ENCODE measurements around the gene ZSCAN30. TPM values are rescaled to one million over a fixed set of nuclear protein-coding genes. Genes with fewer than 3 reads are reported as not detected.

Gene ZSCAN30
- total and polyA plus RNA-seq, 4 donors, result 6.3 to 31.8 (median 21.1) TPM

DNA sequence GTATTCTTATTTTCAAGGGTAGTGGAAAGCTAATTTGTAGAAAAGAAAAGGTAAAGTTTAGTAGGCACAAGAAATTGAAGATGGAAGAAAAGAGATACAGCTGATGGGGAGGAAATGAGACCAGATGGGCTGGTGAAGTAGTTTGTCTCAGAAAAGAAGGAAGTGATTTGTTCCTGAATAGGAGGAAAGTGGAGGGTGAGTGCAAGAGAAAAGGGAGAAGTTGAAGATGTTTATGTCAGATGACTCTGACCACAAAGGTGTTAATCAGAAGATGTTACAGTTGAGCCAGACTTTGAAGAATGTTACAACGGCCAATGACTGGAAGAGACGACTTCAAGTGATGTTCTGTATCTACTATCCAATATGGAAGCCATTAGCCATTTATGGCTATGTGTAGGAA, 21.2 kb downstream of the ZSCAN30 start:
- Histone ChIP-seq H3K4me1 (ENCODE audit: control insufficient read depth in 1 of 2, insufficient read depth in 2 of 2, low read length in 2 of 2) (no peaks in the 10 kb centered on the region), H3K9me3 (ENCODE audit: control insufficient read depth, low read length) (no peaks in the 10 kb centered on the region), H3K27ac (ENCODE audit: low read depth in 1 of 2, low read length in 2 of 2) (no peak overlapping the region), H3K27me3 (ENCODE audit: control insufficient read depth in 1 of 2, insufficient read depth in 2 of 2, low read length in 1 of 2) (no peaks in the 10 kb centered on the region), H3K36me3 (ENCODE audit: control insufficient read depth in 1 of 2, insufficient read depth in 2 of 2, low read length in 1 of 2) (no peaks in the 10 kb centered on the region), H3K4me3 (ENCODE audit: low read length in 2 of 2) (no peak overlapping the region)
- ATAC-seq (ENCODE audit: low FRiP score), result no peak
- no peak for DNase-seq
- 71 to 96% methylated on average over 2 of the region's 2 CpGs for WGBS, 2 donors
- intact Hi-C loops (cut with DNase I), result no loop called here

DNA sequence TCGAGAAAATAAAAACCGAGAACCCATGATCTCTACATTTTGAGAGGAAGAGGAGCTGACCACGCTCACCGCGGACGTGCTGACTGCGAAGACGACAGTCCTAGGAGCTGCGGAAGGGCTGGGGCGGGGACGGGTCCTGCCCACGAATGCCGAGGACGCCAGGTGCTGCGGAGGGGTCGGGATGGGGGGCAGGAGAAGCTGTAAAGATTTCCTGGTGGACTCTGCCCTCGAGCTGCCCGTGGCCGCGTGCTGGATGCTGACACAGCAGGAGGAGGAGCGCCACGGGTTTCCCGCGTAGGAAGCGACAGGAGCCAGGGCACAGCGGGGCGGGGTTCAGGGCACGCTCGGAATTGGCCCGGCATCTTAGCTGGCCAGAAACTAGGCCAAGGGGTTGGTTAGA, 22.2 kb downstream of the ZSCAN30 start:
- H3K9me3 ChIP-seq (ENCODE audit: control insufficient read depth, low read length), result no peaks in the 10 kb centered on the region
- intact Hi-C loops (cut with DNase I), result loop anchor here in 1 of 2 donors (2.0 kb wide), 1 partner anchor 21 kb away; no protein-coding TSS in a partner anchor
- peak; percentile 28 for ATAC-seq (ENCODE audit: low FRiP score)
- H3K4me3 ChIP-seq (ENCODE audit: low read length in 2 of 2), result peak overlapping the region in 1 of 2 donors; percentile 52
- H3K27me3 ChIP-seq (ENCODE audit: control insufficient read depth in 1 of 2, insufficient read depth in 2 of 2, low read length in 1 of 2), result no peaks in the 10 kb centered on the region
- H3K4me1 ChIP-seq (ENCODE audit: control insufficient read depth in 1 of 2, insufficient read depth in 2 of 2, low read length in 2 of 2), result no peaks in the 10 kb centered on the region
- H3K27ac ChIP-seq (ENCODE audit: low read depth in 1 of 2, low read length in 2 of 2), result no peak overlapping the region
- peak; percentile 53 to 75 for DNase-seq
- 40 to 43% methylated on average over 27 to 30 of the region's 30 CpGs for WGBS, 2 donors
- H3K36me3 ChIP-seq (ENCODE audit: control insufficient read depth in 1 of 2, insufficient read depth in 2 of 2, low read length in 1 of 2), result peaks cover 0 to 2% of the 10 kb centered on the region in 2 donors

DNA sequence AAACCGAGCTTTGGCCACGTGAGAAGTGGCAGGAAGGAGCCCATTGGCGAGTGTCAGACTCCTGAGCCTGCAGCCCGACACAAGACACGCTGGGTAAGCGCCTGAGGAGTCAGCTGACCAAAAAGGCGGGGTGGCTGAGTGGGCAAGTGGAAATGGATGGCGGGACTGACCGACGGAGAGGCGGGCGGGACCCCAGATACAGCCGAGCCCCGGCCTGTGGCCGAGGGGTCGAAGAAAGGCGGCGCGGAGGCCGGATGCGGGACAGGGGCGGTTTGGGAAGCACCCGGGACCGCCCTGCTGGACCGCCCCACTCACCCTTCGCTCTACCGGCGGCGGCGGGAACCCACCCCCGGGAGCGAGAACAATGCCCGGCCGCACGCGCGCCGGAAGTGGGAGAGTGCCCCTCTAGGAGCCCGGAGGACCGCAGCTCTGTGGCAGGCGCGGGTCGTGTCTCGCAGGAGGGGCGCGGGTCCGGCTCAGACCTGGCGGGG, 22.8 kb downstream of the ZSCAN30 start:
- H3K4me1 ChIP-seq (ENCODE audit: control insufficient read depth in 1 of 2, insufficient read depth in 2 of 2, low read length in 2 of 2), result no peaks in the 10 kb centered on the region
- ATAC-seq (ENCODE audit: low FRiP score), result peak; percentile 97
- peak overlapping the region in 1 of 2 donors; percentile 32 for H3K27ac ChIP-seq (ENCODE audit: low read depth in 1 of 2, low read length in 2 of 2)
- peaks cover 0 to 2% of the 10 kb centered on the region in 2 donors for H3K36me3 ChIP-seq (ENCODE audit: control insufficient read depth in 1 of 2, insufficient read depth in 2 of 2, low read length in 1 of 2)
- intact Hi-C loops (cut with DNase I), result loop anchor here in 1 of 2 donors (2.0 kb wide), 1 partner anchor 22 kb away; no protein-coding TSS in a partner anchor
- H3K9me3 ChIP-seq (ENCODE audit: control insufficient read depth, low read length), result no peaks in the 10 kb centered on the region
- peak; percentile 84 to 94 for DNase-seq
- WGBS, 2 donors, result 0 to 2% methylated on average over 44 to 48 of the region's 48 CpGs
- peak overlapping the region; percentile 15 to 52 for H3K4me3 ChIP-seq (ENCODE audit: low read length in 2 of 2)
- no peaks in the 10 kb centered on the region for H3K27me3 ChIP-seq (ENCODE audit: control insufficient read depth in 1 of 2, insufficient read depth in 2 of 2, low read length in 1 of 2)

DNA sequence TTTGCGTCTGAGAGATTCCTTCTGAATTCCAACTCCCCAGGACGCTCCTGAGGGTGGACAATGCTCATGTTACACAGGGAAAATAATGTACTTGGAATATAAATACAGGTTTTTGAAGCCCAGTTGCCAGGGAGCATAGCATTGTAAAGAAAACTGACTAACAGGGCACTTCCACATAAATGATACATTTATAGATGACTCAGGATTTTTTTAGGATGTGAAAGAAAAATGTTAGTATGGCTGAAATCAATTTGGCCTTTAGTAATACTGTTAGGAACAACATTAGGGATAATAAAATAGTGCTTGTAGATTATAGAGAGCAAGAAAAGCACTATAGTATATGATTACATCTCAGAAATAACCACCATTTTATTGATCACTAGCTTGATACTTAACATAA, 25.6 kb downstream of the ZSCAN30 start:
- Histone ChIP-seq H3K9me3 (ENCODE audit: control insufficient read depth, low read length) (no peaks in the 10 kb centered on the region), H3K27me3 (ENCODE audit: control insufficient read depth in 1 of 2, insufficient read depth in 2 of 2, low read length in 1 of 2) (no peaks in the 10 kb centered on the region), H3K27ac (ENCODE audit: low read depth in 1 of 2, low read length in 2 of 2) (no peak overlapping the region), H3K4me3 (ENCODE audit: low read length in 2 of 2) (no peak overlapping the region), H3K4me1 (ENCODE audit: control insufficient read depth in 1 of 2, insufficient read depth in 2 of 2, low read length in 2 of 2) (no peaks in the 10 kb centered on the region), H3K36me3 (ENCODE audit: control insufficient read depth in 1 of 2, insufficient read depth in 2 of 2, low read length in 1 of 2) (peaks cover 0 to 4% of the 10 kb centered on the region in 2 donors)
- ATAC-seq (ENCODE audit: low FRiP score) (no peak), DNase-seq (no peak)
- WGBS, 2 donors, result 83 to 92% methylated on average over 2 of the region's 2 CpGs
- intact Hi-C loops (cut with DNase I), result no loop called here

DNA sequence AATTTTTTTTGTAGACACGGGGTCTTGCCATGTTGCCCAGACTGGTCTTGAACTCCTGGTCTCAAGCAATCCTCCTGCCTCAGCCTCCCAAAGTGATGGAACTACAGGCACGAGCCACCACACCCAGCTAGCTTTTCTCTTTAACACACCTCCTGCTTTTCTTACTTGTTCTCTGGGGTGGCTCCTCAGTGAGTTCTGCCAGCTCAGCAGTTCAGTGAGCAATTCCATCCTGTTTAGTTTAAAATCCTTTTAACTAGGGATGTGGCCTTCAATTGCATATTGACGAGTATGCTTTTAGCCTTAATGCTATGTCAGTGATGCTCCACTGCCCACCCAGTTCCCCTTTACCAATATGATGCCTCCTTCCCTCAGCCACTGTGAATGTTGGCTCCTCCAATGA, 33.1 kb downstream of the ZSCAN30 start:
- no peaks in the 10 kb centered on the region for H3K9me3 ChIP-seq (ENCODE audit: control insufficient read depth, low read length)
- DNase-seq (no peak), ATAC-seq (ENCODE audit: low FRiP score) (no peak)
- no peaks in the 10 kb centered on the region for H3K27me3 ChIP-seq (ENCODE audit: control insufficient read depth in 1 of 2, insufficient read depth in 2 of 2, low read length in 1 of 2)
- no peak overlapping the region for H3K27ac ChIP-seq (ENCODE audit: low read depth in 1 of 2, low read length in 2 of 2)
- H3K4me1 ChIP-seq (ENCODE audit: control insufficient read depth in 1 of 2, insufficient read depth in 2 of 2, low read length in 2 of 2), result no peaks in the 10 kb centered on the region
- peaks cover 11 to 17% of the 10 kb centered on the region in 2 donors for H3K36me3 ChIP-seq (ENCODE audit: control insufficient read depth in 1 of 2, insufficient read depth in 2 of 2, low read length in 1 of 2)
- no peak overlapping the region for H3K4me3 ChIP-seq (ENCODE audit: low read length in 2 of 2)
- intact Hi-C loops (cut with DNase I), result no loop called here
- WGBS, 2 donors, result 95 to 96% methylated on average over 3 of the region's 3 CpGs

DNA sequence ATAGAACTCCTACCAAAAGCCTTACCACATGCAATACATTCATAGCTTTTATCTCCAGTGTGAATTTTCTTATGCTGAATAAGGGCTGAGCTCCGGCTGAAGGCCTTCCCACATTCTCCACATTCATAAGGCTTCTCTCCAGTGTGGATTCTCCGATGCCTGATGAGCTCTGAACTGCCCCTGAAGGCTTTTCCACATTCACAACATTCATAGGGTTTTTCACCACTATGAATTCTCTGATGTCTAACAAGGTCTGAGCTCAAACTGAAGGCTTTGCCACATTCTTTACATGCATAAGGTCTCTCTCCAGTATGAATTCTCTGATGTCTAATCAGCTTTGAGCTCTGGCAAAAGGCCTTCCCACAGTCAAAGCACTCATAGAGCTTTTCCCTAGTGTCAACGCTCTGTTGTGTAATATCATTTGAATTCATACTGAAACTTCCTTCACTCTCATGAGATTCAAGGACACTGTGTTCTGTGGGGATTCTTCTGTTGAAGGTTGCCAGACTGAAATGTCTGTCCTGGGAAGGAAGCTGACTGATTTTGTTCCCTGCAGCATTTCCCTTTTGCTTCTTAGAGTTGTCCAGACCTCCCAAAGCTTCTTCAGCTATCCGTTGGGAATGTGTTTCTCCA, 36.3 kb downstream of the ZSCAN30 start:
- intact Hi-C loops (cut with DNase I), result no loop called here
- Histone ChIP-seq H3K9me3 (ENCODE audit: control insufficient read depth, low read length) (no peaks in the 10 kb centered on the region), H3K36me3 (ENCODE audit: control insufficient read depth in 1 of 2, insufficient read depth in 2 of 2, low read length in 1 of 2) (peaks cover 15% of the 10 kb centered on the region in 2 donors), H3K4me1 (ENCODE audit: control insufficient read depth in 1 of 2, insufficient read depth in 2 of 2, low read length in 2 of 2) (no peaks in the 10 kb centered on the region), H3K4me3 (ENCODE audit: low read length in 2 of 2) (no peak overlapping the region), H3K27me3 (ENCODE audit: control insufficient read depth in 1 of 2, insufficient read depth in 2 of 2, low read length in 1 of 2) (no peaks in the 10 kb centered on the region), H3K27ac (ENCODE audit: low read depth in 1 of 2, low read length in 2 of 2) (no peak overlapping the region)
- WGBS, 2 donors, result 90 to 92% methylated on average over 4 of the region's 4 CpGs
- DNase-seq, result no peak
- no peak for ATAC-seq (ENCODE audit: low FRiP score)

DNA sequence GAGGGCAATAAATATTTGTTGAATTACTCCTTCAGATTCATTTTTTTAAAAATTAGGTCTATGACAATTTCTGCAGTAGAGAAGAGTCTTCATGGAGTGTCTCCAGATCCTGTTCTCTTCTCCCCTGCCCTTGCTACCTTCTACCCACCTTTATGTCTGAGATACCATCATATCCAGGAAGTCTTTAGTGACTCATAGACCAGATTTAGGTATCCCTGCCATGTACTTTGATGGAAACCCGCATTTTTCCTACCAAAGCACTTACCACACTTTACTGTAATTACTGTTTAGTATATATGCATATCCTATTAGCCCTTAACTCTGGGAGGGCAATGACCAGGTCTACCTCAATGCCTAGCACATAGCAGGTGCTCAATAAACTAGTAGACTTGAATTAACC, 37.6 kb downstream of the ZSCAN30 start:
- Histone ChIP-seq H3K4me3 (ENCODE audit: low read length in 2 of 2) (no peak overlapping the region), H3K36me3 (ENCODE audit: control insufficient read depth in 1 of 2, insufficient read depth in 2 of 2, low read length in 1 of 2) (peaks cover 12 to 15% of the 10 kb centered on the region in 2 donors), H3K9me3 (ENCODE audit: control insufficient read depth, low read length) (no peaks in the 10 kb centered on the region), H3K4me1 (ENCODE audit: control insufficient read depth in 1 of 2, insufficient read depth in 2 of 2, low read length in 2 of 2) (no peaks in the 10 kb centered on the region), H3K27me3 (ENCODE audit: control insufficient read depth in 1 of 2, insufficient read depth in 2 of 2, low read length in 1 of 2) (no peaks in the 10 kb centered on the region), H3K27ac (ENCODE audit: low read depth in 1 of 2, low read length in 2 of 2) (no peak overlapping the region)
- WGBS, 2 donors, result 94 to 100% methylated on average over 1 of the region's 1 CpG
- DNase-seq (no peak), ATAC-seq (ENCODE audit: low FRiP score) (no peak)
- intact Hi-C loops (cut with DNase I), result no loop called here

DNA sequence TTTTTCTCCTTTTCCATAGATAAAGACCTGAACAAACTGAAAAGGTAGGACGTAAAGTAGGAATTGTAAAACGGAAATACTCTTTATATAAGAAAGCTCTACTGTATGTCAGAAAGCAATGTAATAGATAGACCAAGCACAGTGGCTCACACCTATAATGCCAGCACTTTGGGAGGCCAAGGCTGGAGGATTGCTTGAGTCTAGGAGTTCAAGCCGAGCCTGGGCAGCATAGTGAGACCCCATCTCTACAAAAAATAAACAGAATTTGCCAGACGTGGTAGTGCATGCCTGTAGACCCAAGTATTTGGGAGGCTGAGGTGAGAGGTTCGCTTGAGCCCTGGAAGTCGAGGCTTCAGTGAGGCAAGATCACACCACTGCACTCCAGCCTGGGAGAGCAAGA, 41.6 kb downstream of the ZSCAN30 start:
- H3K36me3 ChIP-seq (ENCODE audit: control insufficient read depth in 1 of 2, insufficient read depth in 2 of 2, low read length in 1 of 2), result peaks cover 8 to 25% of the 10 kb centered on the region in 2 donors
- ATAC-seq (ENCODE audit: low FRiP score) (no peak), DNase-seq (no peak)
- H3K27me3 ChIP-seq (ENCODE audit: control insufficient read depth in 1 of 2, insufficient read depth in 2 of 2, low read length in 1 of 2), result no peaks in the 10 kb centered on the region
- intact Hi-C loops (cut with DNase I), result no loop called here
- no peaks in the 10 kb centered on the region for H3K9me3 ChIP-seq (ENCODE audit: control insufficient read depth, low read length)
- 94 to 95% methylated on average over 6 of the region's 6 CpGs for WGBS, 2 donors
- H3K4me1 ChIP-seq (ENCODE audit: control insufficient read depth in 1 of 2, insufficient read depth in 2 of 2, low read length in 2 of 2), result no peaks in the 10 kb centered on the region
- H3K27ac ChIP-seq (ENCODE audit: low read depth in 1 of 2, low read length in 2 of 2), result no peak overlapping the region
- H3K4me3 ChIP-seq (ENCODE audit: low read length in 2 of 2), result no peak overlapping the region
